Upper lobe of right lung (tissue), 1 donor: Measurements from ENCODE around the gene RPTOR. TPM values are rescaled to one million over a fixed set of nuclear protein-coding genes. Genes with fewer than 3 reads are reported as not detected.

Experiments used
- ATAC-seq: fragments of 200-7000 bp; cut with Tn5 transposase; one replicate; pipeline ENCODE4 v1.9.1; 2020; ENCODE audit warnings: mild to moderate bottlenecking, moderate library complexity
- DNase-seq: peaks from one replicate; pipeline ENCODE4 v3.0.0-alpha.2; 2020
- H3K27ac ChIP-seq: fragments of 200-600 bp; one replicate; pipeline ENCODE4 v1.8.0; 2022
- H3K27me3 ChIP-seq: fragments of 200-600 bp; one replicate; pipeline ENCODE4 v1.8.0; 2022; ENCODE audit warnings: mild to moderate bottlenecking
- H3K36me3 ChIP-seq: fragments of 200-600 bp; one replicate; pipeline ENCODE4 v1.8.0; 2022
- H3K4me1 ChIP-seq: fragments of 200-600 bp; one replicate; pipeline ENCODE4 v1.8.0; 2022
- H3K4me3 ChIP-seq: fragments of 200-600 bp; one replicate; pipeline ENCODE4 v1.8.0; 2022; ENCODE audit warnings: mild to moderate bottlenecking
- H3K9me3 ChIP-seq: fragments of 200-600 bp; one replicate; pipeline ENCODE4 v1.8.0; 2022
- CTCF ChIP-seq: fragments of 200-600 bp; IDR thresholded peaks from one replicate; pipeline ENCODE4 v1.8.0; 2022; ENCODE audit warnings: antibody characterized with exemption
- intact Hi-C: fragments of 100-400 bp; cut with DNase I; formaldehyde crosslinking; loops from one replicate; pipeline ENCODE4 v1.11.0; 2022
- total RNA-seq: library from RNA; stranded (reverse); fragmentation: NEBNext Ultra II Directional; extraction: Animal tissue kit (Norgen Biotek cat#: 25700); gene quantifications from one replicate; pipeline ENCODE4 v1.2.1, GENCODE V29; 2021
- donor health status: DM: no; HTN: yes; CAD: no; lungs with severe emphysema.

Gene RPTOR
- total RNA-seq, 1 donor from 2014 or later = 35.4 TPM

GRCh38 chr17:80770881-80771611 is 226.4 kb downstream of the RPTOR start:
- H3K9me3 ChIP-seq = no peaks in the 10 kb centered on the region
- no peaks in the 10 kb centered on the region for H3K36me3 ChIP-seq
- no peak overlapping the region for H3K27ac ChIP-seq
- no peak for TF ChIP-seq CTCF
- H3K27me3 ChIP-seq = no peaks in the 10 kb centered on the region
- H3K4me1 ChIP-seq = no peaks in the 10 kb centered on the region
- intact Hi-C loops = no loop called here
- H3K4me3 ChIP-seq = no peak overlapping the region
- DNase-seq (no peak), ATAC-seq (no peak)

- ATAC-seq = no peak
- H3K9me3 ChIP-seq = no peaks in the 10 kb centered on the region
- intact Hi-C loops = no loop called here
These were observed 227.0 kb downstream of the RPTOR start for GRCh38 chr17:80771612-80772005.

DNA sequence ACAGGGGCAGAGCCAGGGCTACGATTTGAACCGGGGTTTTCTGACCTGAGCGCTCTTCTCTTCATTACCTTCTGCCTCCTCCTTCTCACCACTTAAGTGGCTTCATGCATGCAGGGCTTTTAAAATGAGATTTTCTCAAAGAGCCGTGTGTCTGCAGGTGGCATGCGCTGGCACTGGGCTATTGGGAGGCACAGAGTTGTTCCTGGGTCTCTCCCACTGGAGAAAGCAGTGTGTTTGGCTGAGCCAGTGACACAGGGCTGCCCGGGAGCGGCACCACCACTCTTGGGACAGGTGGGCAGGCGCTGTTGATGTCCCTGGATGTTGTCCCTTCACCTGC is 228.2 kb downstream of the RPTOR start:
- no peak for DNase-seq
- intact Hi-C loops = no loop called here

More at GRCh38 chr17:80771612-80772005, 227.0 kb downstream of the RPTOR start:
- Histone ChIP-seq H3K4me3 (no peak overlapping the region), H3K4me1 (no peaks in the 10 kb centered on the region), H3K27ac (no peak overlapping the region), H3K36me3 (no peaks in the 10 kb centered on the region), H3K27me3 (no peaks in the 10 kb centered on the region)
- DNase-seq = no peak
- no peak for TF ChIP-seq CTCF

GRCh38 chr17:80773243-80773991 is 228.8 kb downstream of the RPTOR start:
- Histone ChIP-seq H3K27ac (no peak overlapping the region), H3K4me1 (no peaks in the 10 kb centered on the region), H3K36me3 (no peaks in the 10 kb centered on the region), H3K9me3 (no peaks in the 10 kb centered on the region), H3K27me3 (no peaks in the 10 kb centered on the region), H3K4me3 (no peak overlapping the region)
- intact Hi-C loops = no loop called here
- DNase-seq (no peak), ATAC-seq (no peak)
- no peak for TF ChIP-seq CTCF

More for the DNA sequence above, 228.2 kb downstream of the RPTOR start:
- H3K4me1 ChIP-seq = no peaks in the 10 kb centered on the region
- H3K36me3 ChIP-seq = no peaks in the 10 kb centered on the region
- TF ChIP-seq CTCF = no peak
- H3K27me3 ChIP-seq = no peaks in the 10 kb centered on the region
- H3K9me3 ChIP-seq = no peaks in the 10 kb centered on the region
- no peak for ATAC-seq
- no peak overlapping the region for H3K27ac ChIP-seq
- no peak overlapping the region for H3K4me3 ChIP-seq

GRCh38 chr17:80774146-80774545 is 229.5 kb downstream of the RPTOR start:
- H3K27ac ChIP-seq = no peak overlapping the region
- H3K4me1 ChIP-seq = no peaks in the 10 kb centered on the region
- H3K9me3 ChIP-seq = no peaks in the 10 kb centered on the region
- DNase-seq (no peak), ATAC-seq (no peak)
- no peaks in the 10 kb centered on the region for H3K27me3 ChIP-seq
- TF ChIP-seq CTCF = no peak
- H3K4me3 ChIP-seq = no peak overlapping the region
- no peaks in the 10 kb centered on the region for H3K36me3 ChIP-seq
- intact Hi-C loops = no loop called here
